T-cell (primary cell): Measurements from ENCODE around the gene VPS50. TPM values are rescaled to one million over a fixed set of nuclear protein-coding genes. Genes with fewer than 3 reads are reported as not detected.

Experiments
- ATAC-seq, 4 experiments: fragments of 200-7000 bp in 3 of 4; fragments of 150-1000 bp in 1 of 4; cut with Tn5 transposase; replicated peaks in 1 of 4; 1 replicate in 3 of 4; 2 replicates in 1 of 4; pipeline ENCODE4 v1.10.0; 2021; ENCODE audit warnings: moderate library complexity in 3 of 4, mild to moderate bottlenecking in 2 of 4, moderate number of reproducible peaks in 1 of 4
- CTCF ChIA-PET, 2 donors: fragments of 300-600 bp; sonication (Branson Sonifier 250); formaldehyde crosslinking; loops; one replicate each; lab custom pipeline; 2022; ENCODE audit warnings: antibody characterized with exemption in 2 of 2; lab: Charles Lee
- POLR2A ChIA-PET, 2 donors: fragments of 300-600 bp; sonication (Branson Sonifier 250); formaldehyde crosslinking; loops; one replicate each; lab custom pipeline; 2022; ENCODE audit warnings: antibody characterized with exemption in 2 of 2; lab: Charles Lee
- DNase-seq, 35 experiments: peaks; one replicate each; pipeline versions ENCODE4 v3.0.0 to v3.0.0-alpha.2; 2013 to 2023
- H3K27ac ChIP-seq: one replicate; pipeline ENCODE4 v1.5.1; 2013; ENCODE audit warnings: low read length
- H3K27me3 ChIP-seq, 2 experiments: replicated peaks in 1 of 2; 1 replicate in 1 of 2; 2 replicates in 1 of 2; pipeline versions ENCODE4 v1.6.1 to v1.7.0; 2013; ENCODE audit warnings: low read length in 1 of 2, mixed read lengths in 1 of 2; ENCODE audit not compliant: control insufficient read depth in 2 of 2, insufficient read depth in 2 of 2; ENCODE audit errors: extremely low read depth in 1 of 2
- H3K36me3 ChIP-seq, 2 donors: 1 replicate in 1 of 2; 2 replicates in 1 of 2; pipeline versions ENCODE4 v1.6.1 to v1.7.0; 2013; ENCODE audit warnings: low read length in 1 of 2; ENCODE audit not compliant: control insufficient read depth in 2 of 2, insufficient read depth in 1 of 2; ENCODE audit errors: extremely low read depth in 1 of 2
- H3K4me1 ChIP-seq, 2 experiments: 1 replicate in 1 of 2; 2 replicates in 1 of 2; pipeline versions ENCODE4 v1.6.1 to v1.7.0; 2013; ENCODE audit warnings: low read length in 2 of 2, mixed read lengths in 1 of 2; ENCODE audit not compliant: insufficient read depth in 2 of 2, control insufficient read depth in 1 of 2; ENCODE audit errors: extremely low read depth in 1 of 2
- H3K4me3 ChIP-seq, 2 donors: 1 replicate in 1 of 2; 2 replicates in 1 of 2; pipeline versions ENCODE4 v1.5.1 to v1.7.0; 2013; ENCODE audit warnings: mild to moderate bottlenecking in 2 of 2, low read length in 1 of 2, moderate library complexity in 1 of 2; ENCODE audit not compliant: control insufficient read depth in 1 of 2; ENCODE audit errors: extremely low read depth in 1 of 2
- H3K9me3 ChIP-seq: 2 replicates; pipeline ENCODE4 v1.7.0; 2013
- H3K27ac Mint-ChIP-seq, 2 donors: one replicate each; pipeline ENCODE4 v1.8.0; 2020 to 2021; ENCODE audit warnings: mild to moderate bottlenecking in 2 of 2, mixed read lengths in 2 of 2
- H3K27me3 Mint-ChIP-seq, 2 donors: one replicate each; pipeline ENCODE4 v1.8.0; 2021 to 2022; ENCODE audit warnings: mixed read lengths in 2 of 2
- H3K36me3 Mint-ChIP-seq: one replicate; pipeline ENCODE4 v1.8.0; 2021; ENCODE audit warnings: mixed read lengths
- H3K4me1 Mint-ChIP-seq, 3 donors: one replicate each; pipeline ENCODE4 v1.8.0; 2020 to 2022; ENCODE audit warnings: mixed read lengths in 3 of 3, mild to moderate bottlenecking in 1 of 3
- H3K4me3 Mint-ChIP-seq, 3 donors: one replicate each; pipeline ENCODE4 v1.8.0; 2020 to 2022; ENCODE audit warnings: mild to moderate bottlenecking in 3 of 3, mixed read lengths in 3 of 3, moderate library complexity in 3 of 3
- H3K9me3 Mint-ChIP-seq, 3 donors: one replicate each; pipeline ENCODE4 v1.8.0; 2020 to 2022; ENCODE audit warnings: mixed read lengths in 3 of 3
- WGBS: methylation state at CpG from one replicate; pipeline ENCODE4 v1.1.5; 2013; ENCODE audit warnings: missing lambda C conversion rate; ENCODE audit not compliant: insufficient coverage; 5-methylcytosine and 5-hydroxymethylcytosine counted together
- total RNA-seq, 35 experiments: library from RNA in 6 of 35; stranded (reverse) in 6 of 35; fragments of 120-200 nt in 1 of 35; gene quantifications; one replicate each; pipeline versions ENCODE4 v1.2.1 to v1.2.4 and lab custom pipeline; 2013 to 2026

Gene VPS50
- total RNA-seq, 5 donors from 2014 or later (not counting 1 experiment from before 2014, with no cell fraction given): 27.8 to 35.4 (median 31.1) TPM

DNA sequence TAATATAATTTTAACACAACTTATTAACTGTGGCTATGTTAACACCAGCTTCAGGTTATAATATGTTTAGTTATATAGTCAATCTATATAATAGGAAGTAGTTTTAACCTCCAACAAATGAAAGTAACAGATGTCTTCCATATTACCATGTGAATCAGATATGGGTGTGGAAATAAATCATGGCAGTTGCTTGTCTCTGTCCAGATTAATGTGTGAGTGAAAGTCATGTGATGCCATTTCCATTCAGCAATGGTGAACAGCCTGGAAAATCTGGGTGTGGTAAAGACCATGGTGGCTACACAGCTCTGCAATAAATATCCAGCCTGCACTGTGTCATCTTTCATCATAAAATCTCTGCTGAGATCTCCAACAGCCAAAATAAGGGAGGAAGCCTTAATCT is 33.7 kb upstream of the VPS50 start:
- H3K27me3 ChIP-seq: no peaks in the 10 kb centered on the region
- Mint-ChIP-seq H3K9me3 (no peaks in the 10 kb centered on the region), H3K4me1 (no peaks in the 10 kb centered on the region), H3K27me3 (peaks cover 15 to 20% of the 10 kb centered on the region in 2 donors), H3K27ac (no peak overlapping the region), H3K4me3 (no peak overlapping the region), H3K36me3 (no peaks in the 10 kb centered on the region)
- no peaks in the 10 kb centered on the region for H3K9me3 ChIP-seq
- no peak for ATAC-seq
- H3K4me1 ChIP-seq: no peaks in the 10 kb centered on the region
- H3K27ac ChIP-seq: no peak overlapping the region
- no peak overlapping the region for H3K4me3 ChIP-seq
- DNase-seq: no peak
- POLR2A ChIA-PET: no interaction called here
- no peaks in the 10 kb centered on the region for H3K36me3 ChIP-seq
- CTCF ChIA-PET: no interaction called here

- ATAC-seq (no peak), DNase-seq (no peak)
- no peak overlapping the region for H3K27ac Mint-ChIP-seq
- H3K36me3 ChIP-seq: no peaks in the 10 kb centered on the region
- POLR2A ChIA-PET: no interaction called here
- H3K4me3 ChIP-seq: no peak overlapping the region
- 100% methylated on average over 1 of the region's 5 CpGs for WGBS
- H3K27me3 ChIP-seq: no peaks in the 10 kb centered on the region
- H3K9me3 Mint-ChIP-seq: no peaks in the 10 kb centered on the region
- H3K36me3 Mint-ChIP-seq: no peaks in the 10 kb centered on the region
- H3K27me3 Mint-ChIP-seq: peaks cover 20 to 22% of the 10 kb centered on the region in 2 donors
- H3K9me3 ChIP-seq: no peaks in the 10 kb centered on the region
- no peak overlapping the region for H3K4me3 Mint-ChIP-seq
- no peak overlapping the region for H3K27ac ChIP-seq
- no peaks in the 10 kb centered on the region for H3K4me1 ChIP-seq
- H3K4me1 Mint-ChIP-seq: no peaks in the 10 kb centered on the region
- CTCF ChIA-PET: no interaction called here
Measured at GRCh38 chr7:93202594-93203250, 29.4 kb upstream of the VPS50 start.

GRCh38 chr7:93203496-93203895 is 28.7 kb upstream of the VPS50 start:
- Histone ChIP-seq H3K4me3 (no peak overlapping the region), H3K36me3 (no peaks in the 10 kb centered on the region), H3K9me3 (no peaks in the 10 kb centered on the region), H3K4me1 (no peaks in the 10 kb centered on the region), H3K27me3 (no peaks in the 10 kb centered on the region), H3K27ac (no peak overlapping the region)
- H3K4me1 Mint-ChIP-seq: no peaks in the 10 kb centered on the region
- ATAC-seq (no peak), DNase-seq (no peak)
- ChIA-PET CTCF (interaction anchor here in 1 of 2 donors (0.6 kb wide), 1 partner anchor 579 kb away, joined by 4 read pairs; no protein-coding TSS in a partner anchor), POLR2A (no interaction called here)
- no peaks in the 10 kb centered on the region for H3K9me3 Mint-ChIP-seq
- WGBS: 90% methylated on average over 2 of the region's 3 CpGs
- peaks cover 20 to 23% of the 10 kb centered on the region in 2 donors for H3K27me3 Mint-ChIP-seq
- H3K36me3 Mint-ChIP-seq: no peaks in the 10 kb centered on the region
- no peak overlapping the region for H3K27ac Mint-ChIP-seq
- H3K4me3 Mint-ChIP-seq: no peak overlapping the region

DNA sequence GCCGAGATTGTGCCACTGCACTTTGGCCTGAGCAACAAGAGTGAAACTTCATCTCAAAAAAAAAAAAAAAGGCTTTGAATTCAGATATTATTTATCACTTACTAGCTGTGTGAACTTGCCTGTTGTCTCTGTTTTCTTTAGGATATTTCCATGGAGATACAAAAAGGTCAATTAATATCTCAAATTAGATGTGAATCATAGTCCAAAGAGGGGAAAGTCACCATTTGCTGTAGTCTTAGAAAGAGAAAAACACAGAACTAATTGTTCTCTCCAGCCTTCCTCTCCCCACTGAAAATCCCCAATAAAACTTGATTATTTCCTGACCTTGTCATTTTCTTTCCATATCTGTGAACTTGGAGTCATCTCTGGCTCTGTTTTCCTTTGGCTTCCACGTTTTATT is 27.1 kb upstream of the VPS50 start:
- ATAC-seq (no peak), DNase-seq (no peak)
- H3K27ac Mint-ChIP-seq: no peak overlapping the region
- Histone ChIP-seq H3K9me3 (no peaks in the 10 kb centered on the region), H3K36me3 (no peaks in the 10 kb centered on the region), H3K27ac (no peak overlapping the region), H3K27me3 (no peaks in the 10 kb centered on the region), H3K4me3 (no peak overlapping the region), H3K4me1 (no peaks in the 10 kb centered on the region)
- CTCF ChIA-PET: no interaction called here
- H3K36me3 Mint-ChIP-seq: no peaks in the 10 kb centered on the region
- POLR2A ChIA-PET: interaction anchor here in 1 of 2 donors (0.6 kb wide), 1 partner anchor 831 kb away, joined by 3 read pairs; no protein-coding TSS in a partner anchor
- H3K27me3 Mint-ChIP-seq: peaks cover 18% of the 10 kb centered on the region in 2 donors
- no peak overlapping the region for H3K4me3 Mint-ChIP-seq
- WGBS: no CpG with 5 or more reads among the region's 2 CpGs
- H3K9me3 Mint-ChIP-seq: no peaks in the 10 kb centered on the region
- H3K4me1 Mint-ChIP-seq: no peaks in the 10 kb centered on the region

GRCh38 chr7:93211228-93211818 is 20.8 kb upstream of the VPS50 start:
- no peak overlapping the region for H3K4me3 Mint-ChIP-seq
- DNase-seq: no peak
- H3K27me3 ChIP-seq: no peaks in the 10 kb centered on the region
- no peak overlapping the region for H3K27ac Mint-ChIP-seq
- ATAC-seq: no peak
- H3K27ac ChIP-seq: no peak overlapping the region
- no peaks in the 10 kb centered on the region for H3K9me3 ChIP-seq
- H3K4me1 Mint-ChIP-seq: no peaks in the 10 kb centered on the region
- no peak overlapping the region for H3K4me3 ChIP-seq
- POLR2A ChIA-PET: no interaction called here
- no peaks in the 10 kb centered on the region for H3K9me3 Mint-ChIP-seq
- no peaks in the 10 kb centered on the region for H3K4me1 ChIP-seq
- CTCF ChIA-PET: no interaction called here
- H3K36me3 Mint-ChIP-seq: no peaks in the 10 kb centered on the region
- WGBS: 85% methylated on average over 5 of the region's 5 CpGs
- no peaks in the 10 kb centered on the region for H3K36me3 ChIP-seq
- H3K27me3 Mint-ChIP-seq: peaks cover 40 to 42% of the 10 kb centered on the region in 2 donors

DNA sequence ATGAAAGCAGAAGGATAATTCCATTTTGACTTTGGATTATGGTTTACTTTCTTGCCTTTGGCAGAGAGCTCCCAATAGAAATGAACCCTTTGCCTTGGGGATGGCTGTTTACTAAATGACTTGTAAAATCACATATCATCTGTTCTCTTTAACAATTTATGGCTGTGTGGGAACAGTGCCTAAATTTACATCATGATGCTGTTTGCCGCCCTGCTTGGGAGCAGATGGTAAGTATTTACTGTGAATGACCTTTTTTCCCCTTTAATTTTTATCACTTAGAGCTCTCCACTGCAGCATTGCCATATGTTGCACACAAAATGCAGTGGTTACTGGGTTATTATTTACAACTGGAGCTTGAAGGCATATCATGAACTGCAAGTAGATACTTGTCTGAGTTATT is 19.3 kb upstream of the VPS50 start:
- Mint-ChIP-seq H3K9me3 (no peaks in the 10 kb centered on the region), H3K27ac (no peak overlapping the region), H3K36me3 (no peaks in the 10 kb centered on the region), H3K27me3 (peaks cover 42% of the 10 kb centered on the region in 2 donors), H3K4me3 (no peak overlapping the region), H3K4me1 (no peaks in the 10 kb centered on the region)
- Histone ChIP-seq H3K27me3 (peaks cover 0 to 1% of the 10 kb centered on the region in 2 experiments), H3K4me3 (no peak overlapping the region), H3K27ac (no peak overlapping the region), H3K4me1 (no peaks in the 10 kb centered on the region), H3K36me3 (no peaks in the 10 kb centered on the region), H3K9me3 (no peaks in the 10 kb centered on the region)
- DNase-seq: no peak
- ChIA-PET CTCF (interaction anchor here in 1 of 2 donors (1.0 kb wide), 1 partner anchor 15 kb away, joined by 3 read pairs; no protein-coding TSS in a partner anchor), POLR2A (no interaction called here)
- WGBS: no CpG with 5 or more reads among the region's 1 CpG
- no peak for ATAC-seq
